OCI-LY3 (cell line): ENCODE measurements around the gene BTBD6.

Experiments used
- CTCF ChIP-seq: fragments of 200-600, 300-600 bp; sonication (generic); IDR thresholded peaks from 2 replicates; pipeline ENCODE4 v1.5.1; 2014; ENCODE audit warnings: antibody characterized with exemption, low read length, low read depth
- EZH2phosphoT487 ChIP-seq: fragments of 200-600 bp; shearing (Covaris generic); IDR thresholded peaks from 2 replicates; pipeline ENCODE4 v1.6.1; 2018; ENCODE audit warnings: antibody characterized with exemption, mixed run types, low read depth

DNA sequence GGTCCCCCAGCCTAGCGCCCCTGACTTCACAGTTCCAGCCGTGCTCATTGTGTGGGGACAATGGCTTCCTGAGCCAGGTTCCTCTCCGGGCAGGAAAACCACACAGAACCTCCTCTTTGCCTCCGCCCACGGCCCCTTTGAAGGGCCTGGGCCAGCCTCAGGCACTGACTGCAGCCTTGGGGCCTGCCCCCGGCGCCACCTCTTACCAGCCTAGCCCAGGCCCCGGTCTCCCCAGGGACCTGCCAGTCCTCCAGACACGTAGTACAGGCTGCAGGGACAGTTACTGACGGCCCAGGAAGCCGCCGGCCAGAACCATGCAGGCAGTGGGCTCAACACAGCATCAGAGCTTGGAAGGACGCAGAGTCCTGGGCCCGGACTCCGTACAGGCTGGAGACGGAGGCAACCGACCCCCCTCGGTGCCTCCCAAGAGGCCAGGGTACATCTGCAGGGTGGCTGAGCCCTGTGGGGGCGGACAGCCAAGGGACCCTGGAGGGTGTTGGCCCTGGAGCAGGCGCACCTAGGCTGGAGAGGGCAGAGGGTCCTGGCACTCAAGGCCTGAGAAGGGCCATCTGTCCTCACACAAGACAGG lies 46.3 kb upstream of the BTBD6 start:
- TF ChIP-seq CTCF (no peak), EZH2phosphoT487 (no peak)
